Fibroblast of mammary gland (primary cell): Measurements from ENCODE around the gene PDE2A.

Experiments
- DNase-seq: peaks from one replicate; pipeline ENCODE4 v3.0.0-alpha.2; 2010; ENCODE audit warnings: low read depth
- H3K4me3 ChIP-seq: 2 replicates; pipeline ENCODE4 v1.5.1; 2011; ENCODE audit warnings: low read depth, mild to moderate bottlenecking, low read length, moderate library complexity; ENCODE audit not compliant: control insufficient read depth
- TF ChIP-seq, protein P1 (sequence below): conservative IDR thresholded peaks from 2 replicates; pipeline ENCODE4 v1.5.1; 2011; ENCODE audit warnings: low read depth, low read length, inconsistent platforms; ENCODE audit not compliant: control insufficient read depth, insufficient read depth

PDE2A gene

DNA sequence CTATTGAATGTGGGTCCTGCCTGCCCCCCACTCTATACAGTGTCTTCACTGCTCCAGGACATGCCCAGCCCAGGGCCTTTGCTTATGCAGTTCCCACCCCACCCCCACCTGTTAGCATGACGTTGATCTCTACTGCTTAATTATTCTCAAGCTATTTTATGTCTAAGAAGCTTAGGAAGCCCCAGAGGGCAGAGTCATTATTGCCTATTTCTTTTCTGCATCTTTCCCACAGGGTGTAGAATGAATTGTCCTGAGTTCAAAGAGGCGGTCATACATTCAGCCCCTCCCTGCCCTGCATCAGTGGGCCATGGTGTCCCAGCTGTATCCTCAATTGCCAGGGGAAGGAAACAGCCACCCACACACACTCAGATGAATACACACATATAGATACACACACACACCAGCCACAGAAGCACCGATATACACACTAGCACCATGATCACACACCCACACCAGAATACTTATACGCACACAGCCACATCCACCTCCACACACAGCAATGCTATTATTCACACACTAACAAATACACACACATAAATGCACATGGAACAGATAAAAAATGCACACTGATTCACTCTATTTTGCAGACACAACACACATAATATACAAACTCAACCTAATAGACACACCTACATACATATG, 1.5 kb downstream of the PDE2A start:
- DNase-seq, result no peak
- TF ChIP-seq, protein P1, sequence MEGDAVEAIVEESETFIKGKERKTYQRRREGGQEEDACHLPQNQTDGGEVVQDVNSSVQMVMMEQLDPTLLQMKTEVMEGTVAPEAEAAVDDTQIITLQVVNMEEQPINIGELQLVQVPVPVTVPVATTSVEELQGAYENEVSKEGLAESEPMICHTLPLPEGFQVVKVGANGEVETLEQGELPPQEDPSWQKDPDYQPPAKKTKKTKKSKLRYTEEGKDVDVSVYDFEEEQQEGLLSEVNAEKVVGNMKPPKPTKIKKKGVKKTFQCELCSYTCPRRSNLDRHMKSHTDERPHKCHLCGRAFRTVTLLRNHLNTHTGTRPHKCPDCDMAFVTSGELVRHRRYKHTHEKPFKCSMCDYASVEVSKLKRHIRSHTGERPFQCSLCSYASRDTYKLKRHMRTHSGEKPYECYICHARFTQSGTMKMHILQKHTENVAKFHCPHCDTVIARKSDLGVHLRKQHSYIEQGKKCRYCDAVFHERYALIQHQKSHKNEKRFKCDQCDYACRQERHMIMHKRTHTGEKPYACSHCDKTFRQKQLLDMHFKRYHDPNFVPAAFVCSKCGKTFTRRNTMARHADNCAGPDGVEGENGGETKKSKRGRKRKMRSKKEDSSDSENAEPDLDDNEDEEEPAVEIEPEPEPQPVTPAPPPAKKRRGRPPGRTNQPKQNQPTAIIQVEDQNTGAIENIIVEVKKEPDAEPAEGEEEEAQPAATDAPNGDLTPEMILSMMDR, result no peak

GRCh38 chr11:72671152-72672099, 2.8 kb downstream of the PDE2A start:
- DNase-seq, result no peak
- TF ChIP-seq, protein P1, result no peak
- H3K4me3 ChIP-seq, result no peak overlapping the region

More for the DNA sequence above, 1.5 kb downstream of the PDE2A start:
- no peak overlapping the region for H3K4me3 ChIP-seq

DNA sequence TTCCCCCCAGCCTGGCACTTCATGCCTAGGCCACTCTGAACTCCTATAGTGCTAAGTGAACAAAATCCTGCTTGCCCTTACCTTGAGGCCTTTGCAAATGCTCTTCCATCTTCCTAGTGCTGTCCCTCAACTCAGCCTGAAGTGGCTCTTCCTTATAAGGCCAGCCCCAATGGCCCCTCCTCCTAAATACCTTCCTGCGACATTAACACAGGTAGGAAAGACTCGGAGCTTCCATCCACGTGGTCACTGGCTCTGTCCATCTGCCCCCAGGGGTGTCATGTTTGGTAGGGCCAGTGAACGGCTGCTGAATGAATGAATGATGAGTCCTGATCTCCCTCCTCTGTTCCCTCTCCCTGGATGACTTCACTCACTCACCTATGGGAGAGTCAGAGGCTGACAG, 4.2 kb downstream of the PDE2A start:
- H3K4me3 ChIP-seq, result no peak overlapping the region
- DNase-seq, result no peak

GRCh38 chr11:72669527-72669926, 4.7 kb downstream of the PDE2A start:
- H3K4me3 ChIP-seq, result no peak overlapping the region
- DNase-seq, result no peak
- TF ChIP-seq, protein P1, result no peak

More for the DNA sequence above, 4.2 kb downstream of the PDE2A start:
- TF ChIP-seq, protein P1, result no peak

- no peak overlapping the region for H3K4me3 ChIP-seq
- TF ChIP-seq, protein P1, result no peak
- no peak for DNase-seq
Observed at GRCh38 chr11:72668629-72669347, 5.4 kb downstream of the PDE2A start.

DNA sequence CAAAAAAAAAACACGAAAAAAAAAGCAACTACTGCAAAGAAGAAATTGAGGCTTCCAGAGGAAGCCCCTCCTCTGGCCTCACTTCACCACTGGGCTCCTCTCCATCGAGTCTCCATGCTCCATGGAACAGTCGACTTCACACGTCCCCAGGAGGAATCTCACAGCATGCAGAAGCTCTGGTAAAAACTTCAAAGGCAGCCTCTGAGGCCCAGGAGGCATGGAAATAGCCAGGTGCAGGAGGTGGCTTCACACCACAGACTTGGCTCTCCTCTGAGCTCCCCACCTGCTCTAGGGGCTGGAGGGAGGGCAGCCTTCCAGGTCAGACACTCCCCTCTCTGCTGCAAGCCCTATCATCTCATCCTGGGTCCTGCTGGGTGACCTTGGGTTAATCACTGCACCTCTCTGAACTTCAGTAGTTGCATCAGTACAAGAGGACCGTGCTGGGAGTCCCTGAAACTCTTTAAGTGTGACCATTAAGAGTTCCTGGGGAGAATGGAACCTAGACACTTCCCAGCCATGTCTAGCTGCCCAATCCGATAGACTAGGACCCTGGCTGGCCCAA, 8.2 kb downstream of the PDE2A start:
- DNase-seq, result no peak
- TF ChIP-seq, protein P1, result no peak
- no peak overlapping the region for H3K4me3 ChIP-seq
